Measurements from ENCODE around the gene IGSF6.

DNA sequence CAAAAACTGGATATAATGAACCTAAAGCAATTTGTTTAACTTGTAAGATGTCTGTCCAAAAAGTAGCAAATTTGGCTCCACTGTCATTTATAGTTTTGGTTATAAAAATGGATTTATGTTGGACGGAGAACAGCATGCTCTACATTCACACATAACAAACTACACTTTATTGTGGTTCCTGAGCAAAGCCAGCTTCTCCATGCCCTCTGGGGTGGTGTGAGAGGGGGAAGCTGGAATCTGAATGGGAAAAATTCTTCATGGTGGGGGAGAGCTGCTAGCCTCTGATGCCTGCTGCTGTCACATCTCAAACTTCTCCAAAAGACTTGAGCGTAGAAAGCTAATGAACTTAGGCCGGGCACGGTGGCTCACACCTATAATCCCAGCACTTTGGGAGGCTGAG, 62.9 kb downstream of the IGSF6 start:
- TF ChIP-seq EZH2 (IDR thresholded peaks at IDR 0.05; ENCODE audit: insufficient read depth, poor library complexity, severe bottlenecking) (no peak), EZH2phosphoT487 (IDR thresholded peaks at IDR 0.05; ENCODE audit: insufficient read depth, low read depth) (no peak)
